NT2/D1 (cell line): ENCODE data around the gene DNMT3A.
"Not testable (repeated sequence)": the region's sequence is repeated elsewhere in the genome, so short reads cannot be mapped to it uniquely, and the experiment has no call there.

Experiments used
- DNase-seq: peaks from one replicate; pipeline ENCODE4 v3.0.0-alpha.2; 2011; ENCODE audit warnings: low read depth, low spot score
- H3K27me3 ChIP-seq: 2 replicates; pipeline ENCODE4 v1.6.0; 2011; ENCODE audit warnings: mild to moderate bottlenecking; ENCODE audit not compliant: insufficient read length, insufficient read depth
- H3K36me3 ChIP-seq: 2 replicates; pipeline ENCODE4 v1.6.1; 2011; ENCODE audit warnings: mild to moderate bottlenecking, low read length, mixed read lengths; ENCODE audit not compliant: insufficient read depth, insufficient read length
- H3K4me1 ChIP-seq: 2 replicates; pipeline ENCODE4 v1.5.1; 2011; ENCODE audit not compliant: insufficient read depth, insufficient read length
- H3K4me3 ChIP-seq: 2 replicates; pipeline ENCODE4 v1.5.1; 2011; ENCODE audit warnings: low read depth; ENCODE audit not compliant: insufficient read length
- H3K9ac ChIP-seq: 2 replicates; pipeline ENCODE4 v1.6.0; 2011; ENCODE audit warnings: low read depth; ENCODE audit not compliant: insufficient read length
- H3K9me3 ChIP-seq: 2 replicates; pipeline ENCODE4 v1.5.1; 2011; ENCODE audit warnings: mild to moderate bottlenecking, low read length; ENCODE audit not compliant: insufficient read depth
- SUZ12 ChIP-seq: IDR thresholded peaks from 2 replicates; pipeline ENCODE4 v1.6.1; 2011; ENCODE audit not compliant: insufficient read length, insufficient read depth; ENCODE audit errors: extremely low read depth
- YY1 ChIP-seq: IDR thresholded peaks from 2 replicates; pipeline ENCODE4 v1.6.1; 2011; ENCODE audit not compliant: insufficient read length, insufficient read depth
- ZNF274 ChIP-seq: IDR thresholded peaks from 2 replicates; pipeline ENCODE4 v1.6.1; 2011; ENCODE audit warnings: mild to moderate bottlenecking, low read depth, low read length

Gene DNMT3A

GRCh38 chr2:25279091-25279651 is 62.6 kb downstream of the DNMT3A start:
- no peaks in the 10 kb centered on the region for H3K36me3 ChIP-seq
- no peaks in the 10 kb centered on the region for H3K27me3 ChIP-seq
- no peak overlapping the region for H3K4me3 ChIP-seq
- DNase-seq, result no peak
- H3K4me1 ChIP-seq, result peaks cover 10% of the 10 kb centered on the region
- no peak for TF ChIP-seq ZNF274
- no peak for TF ChIP-seq SUZ12
- no peak for TF ChIP-seq YY1
- no peak overlapping the region for H3K9ac ChIP-seq
- H3K9me3 ChIP-seq, result no peaks in the 10 kb centered on the region

DNA sequence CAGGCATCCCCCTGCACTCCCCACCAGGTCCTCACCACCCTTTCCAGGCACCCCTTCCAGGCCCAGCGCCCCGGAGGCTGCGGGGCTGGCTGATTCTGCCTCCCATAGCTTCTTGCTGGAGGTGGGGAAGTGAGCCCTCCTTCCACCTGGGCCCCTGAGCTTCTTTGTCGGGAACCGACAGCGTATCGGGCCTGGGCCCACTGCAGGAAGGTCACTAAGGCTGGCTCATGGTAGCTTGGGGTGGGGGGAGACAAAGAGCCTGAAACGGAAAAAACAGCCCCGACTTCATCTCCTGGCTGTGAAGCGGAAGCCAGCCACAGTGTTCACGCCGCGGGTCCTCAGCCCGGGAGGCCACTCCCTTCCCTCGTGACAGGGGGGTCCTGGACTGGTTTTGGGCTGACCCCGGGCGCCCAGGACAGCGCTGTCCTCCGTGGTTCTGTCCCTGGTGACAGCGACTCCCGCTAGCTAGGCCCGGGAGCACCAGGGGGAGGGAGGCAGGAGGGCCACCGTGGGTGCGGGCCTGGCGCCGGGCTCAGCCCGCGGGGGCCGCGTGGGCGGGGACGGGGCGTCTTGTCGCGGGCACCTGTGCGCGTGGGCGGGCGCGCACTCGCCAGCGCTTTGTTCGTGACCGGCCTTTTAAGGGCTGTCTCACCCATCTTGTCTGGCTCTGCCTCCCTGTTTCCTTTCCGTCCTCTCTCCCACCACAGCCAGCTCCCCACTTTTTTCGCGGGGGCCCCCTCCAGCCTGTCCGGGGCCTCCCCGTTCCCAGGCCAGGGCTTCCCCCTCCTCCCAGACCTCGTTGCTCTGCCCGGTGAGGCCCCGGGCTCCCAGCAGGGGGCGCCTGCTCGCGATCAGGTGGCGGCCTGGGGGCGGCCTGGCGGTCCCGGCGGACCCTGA is 64.9 kb downstream of the DNMT3A start:
- Histone ChIP-seq H3K4me3 (peak overlapping the region; percentile 24), H3K36me3 (no peaks in the 10 kb centered on the region), H3K9me3 (no peaks in the 10 kb centered on the region), H3K27me3 (no peaks in the 10 kb centered on the region), H3K9ac (peak overlapping the region; percentile 61), H3K4me1 (peaks cover 8% of the 10 kb centered on the region)
- no peak for DNase-seq
- no peak for TF ChIP-seq ZNF274
- TF ChIP-seq SUZ12, result no peak
- TF ChIP-seq YY1, result no peak

- no peak for DNase-seq
- Histone ChIP-seq H3K4me1 (peaks cover 10% of the 10 kb centered on the region), H3K9ac (peak overlapping the region; percentile 56)
Observed at GRCh38 chr2:25275575-25275965, 66.2 kb downstream of the DNMT3A start.

DNA sequence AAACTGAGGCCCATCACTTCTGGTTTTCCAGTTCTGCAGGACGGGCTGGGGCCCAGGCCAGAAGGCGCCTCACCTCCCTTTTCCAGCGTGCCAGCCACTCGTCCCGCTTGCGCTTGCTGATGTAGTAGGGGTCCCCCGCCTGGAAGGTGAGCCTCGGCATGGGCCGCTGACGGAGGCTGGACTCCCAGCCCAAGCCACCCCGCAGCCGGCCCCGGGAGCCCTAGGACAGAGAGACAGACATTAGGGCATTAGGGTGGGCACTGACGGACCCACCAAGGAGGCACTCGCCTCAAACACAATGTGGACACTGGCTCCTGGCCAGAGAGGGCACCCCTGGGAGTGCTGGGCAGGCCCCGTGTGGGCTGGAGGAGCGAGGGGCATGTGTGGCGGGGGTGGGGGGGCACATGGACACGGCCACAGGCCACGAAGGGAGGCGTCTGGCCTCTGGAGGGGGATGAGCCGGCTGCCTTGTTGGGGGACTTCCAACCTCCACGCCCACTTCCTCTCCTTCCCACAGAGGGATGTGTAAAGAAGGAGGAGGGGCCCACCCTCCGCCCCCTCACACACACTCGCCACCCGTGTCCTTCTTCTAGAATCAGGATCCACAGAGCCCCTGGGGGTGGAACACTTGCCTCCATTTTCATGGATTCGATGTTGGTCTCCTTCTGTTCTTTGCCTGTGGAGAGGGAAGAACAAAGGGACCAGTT is 66.7 kb downstream of the DNMT3A start:
- TF ChIP-seq ZNF274, result no peak
- no peak for TF ChIP-seq SUZ12
- no peak for TF ChIP-seq YY1
- Histone ChIP-seq H3K4me1 (peaks cover 10% of the 10 kb centered on the region), H3K4me3 (no peak overlapping the region), H3K36me3 (no peaks in the 10 kb centered on the region), H3K9me3 (no peaks in the 10 kb centered on the region), H3K27me3 (no peaks in the 10 kb centered on the region), H3K9ac (peak overlapping the region; percentile 56)
- no peak for DNase-seq

More at GRCh38 chr2:25275575-25275965, 66.2 kb downstream of the DNMT3A start:
- no peaks in the 10 kb centered on the region for H3K27me3 ChIP-seq
- H3K4me3 ChIP-seq, result no peak overlapping the region
- H3K36me3 ChIP-seq, result no peaks in the 10 kb centered on the region
- no peaks in the 10 kb centered on the region for H3K9me3 ChIP-seq
- TF ChIP-seq ZNF274 (no peak), SUZ12 (no peak), YY1 (no peak)

- no peaks in the 10 kb centered on the region for H3K9me3 ChIP-seq
- H3K9ac ChIP-seq, result no peak overlapping the region
- TF ChIP-seq YY1, result no peak
- TF ChIP-seq SUZ12, result no peak
- H3K36me3 ChIP-seq, result no peaks in the 10 kb centered on the region
- no peaks in the 10 kb centered on the region for H3K27me3 ChIP-seq
- no peak overlapping the region for H3K4me3 ChIP-seq
- peaks cover 9% of the 10 kb centered on the region for H3K4me1 ChIP-seq
- no peak for DNase-seq
Observed at GRCh38 chr2:25273985-25274535, 67.7 kb downstream of the DNMT3A start.

- H3K9me3 ChIP-seq, H3K36me3 ChIP-seq, H3K4me3 ChIP-seq, DNase-seq, H3K27me3 ChIP-seq, H3K9ac ChIP-seq: not testable (repeated sequence)
- H3K4me1 ChIP-seq, result peaks cover 12% of the 10 kb centered on the region
Observed at GRCh38 chr2:25272705-25273104, 69.0 kb downstream of the DNMT3A start.

GRCh38 chr2:25270061-25270460 is 71.7 kb downstream of the DNMT3A start:
- peak overlapping the region; percentile 5 for H3K9ac ChIP-seq
- H3K4me1 ChIP-seq, result peaks cover 8% of the 10 kb centered on the region
- peak; percentile 89 for DNase-seq
- H3K9me3 ChIP-seq, result no peaks in the 10 kb centered on the region
- no peak for TF ChIP-seq ZNF274
- TF ChIP-seq SUZ12, result no peak
- no peak for TF ChIP-seq YY1
- H3K27me3 ChIP-seq, result no peaks in the 10 kb centered on the region
- H3K4me3 ChIP-seq, result no peak overlapping the region
- H3K36me3 ChIP-seq, result no peaks in the 10 kb centered on the region
